Measurements from ENCODE around the gene MEGF11.

DNA sequence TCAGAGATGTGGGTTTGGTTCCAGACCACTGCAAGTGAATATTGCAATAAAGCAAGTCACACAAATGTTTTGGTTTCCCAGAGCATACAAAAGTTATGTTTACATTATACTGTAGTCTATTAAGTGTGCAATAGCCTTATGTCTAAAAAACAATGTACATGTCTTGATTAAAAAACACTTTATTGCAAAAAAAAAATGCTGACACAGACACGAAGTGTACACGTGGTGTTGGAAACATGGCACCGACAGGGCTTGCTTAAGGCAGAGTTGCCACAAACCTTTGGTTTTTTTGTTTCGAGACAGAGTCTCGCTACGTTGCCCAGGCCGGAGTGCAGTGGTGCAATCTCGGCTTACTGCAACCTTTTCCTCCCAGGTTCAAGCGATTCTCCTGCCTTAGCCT is 334.2 kb downstream of the MEGF11 start:
- no peak for TF ChIP-seq CTCF (IDR thresholded peaks at IDR 0.05)
- no peak for TF ChIP-seq POLR2A (IDR thresholded peaks at IDR 0.05)
